ENCODE measurements around the gene CACNA2D1.

Gene CACNA2D1

DNA sequence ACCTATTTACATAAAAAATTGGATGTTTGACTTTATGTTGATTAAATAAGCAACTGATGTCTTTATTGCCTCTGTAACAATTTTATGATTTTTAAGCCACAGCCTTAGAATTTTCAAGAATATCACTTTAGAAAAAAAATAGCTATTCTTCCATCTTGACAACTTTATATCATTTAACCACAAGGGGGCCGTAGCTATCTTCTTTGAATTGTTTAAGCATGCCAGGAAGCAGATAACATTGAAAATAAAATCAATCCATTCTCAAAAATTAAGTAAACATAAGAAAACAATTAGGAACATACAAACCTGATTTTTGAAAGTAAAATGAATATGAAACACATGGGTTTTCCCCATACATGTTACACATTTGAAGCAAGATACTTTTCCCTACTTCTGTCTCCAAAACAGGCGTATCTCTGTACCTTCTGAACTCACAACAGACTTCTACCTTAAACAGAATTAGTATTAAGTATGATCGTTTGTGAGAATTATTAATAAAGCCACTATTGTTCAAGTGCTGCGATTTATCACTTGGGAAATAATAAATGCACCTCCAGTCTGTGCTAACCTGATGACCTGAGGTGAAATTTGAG lies 209.0 kb downstream of the CACNA2D1 start:
- in situ Hi-C loops (cut with MboI; ENCODE audit: low sequenced_read_pairs) = no loop called here

DNA sequence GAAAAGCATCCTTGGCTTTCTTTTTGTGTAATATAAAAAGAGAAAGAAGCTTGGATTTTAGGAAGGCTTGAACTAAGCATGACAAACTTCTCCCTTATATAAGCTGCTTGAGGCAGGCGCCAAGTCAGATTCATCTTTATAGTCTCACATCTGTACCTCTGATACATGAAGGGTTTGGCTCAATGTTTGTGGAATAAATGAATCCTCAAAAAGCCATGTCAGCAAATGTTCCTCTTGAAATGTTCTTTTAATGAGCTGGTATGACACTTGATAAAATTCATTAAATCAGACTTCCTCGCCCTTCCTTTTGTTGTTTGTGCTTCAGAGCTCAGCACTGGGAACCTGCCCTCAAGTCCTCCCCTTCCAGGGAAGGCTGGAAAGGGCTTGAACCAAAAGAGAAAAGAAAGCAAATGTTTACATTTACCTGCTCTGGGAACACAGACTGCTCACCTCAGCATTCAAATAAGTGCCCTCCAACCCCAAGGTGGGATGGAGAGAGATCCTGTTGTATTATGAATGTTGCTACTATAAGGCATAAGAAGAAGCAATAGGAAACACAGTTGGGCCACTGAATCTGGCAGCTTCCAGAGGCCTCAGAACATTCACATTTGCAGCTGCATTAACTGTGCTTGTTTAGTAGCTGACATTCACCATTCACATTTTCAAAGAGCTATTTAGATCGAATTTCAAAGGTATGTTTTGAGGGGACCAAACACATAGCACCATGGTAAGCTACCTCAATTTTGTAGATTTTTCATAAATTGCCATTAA lies 212.6 kb downstream of the CACNA2D1 start:
- in situ Hi-C loops (cut with MboI; ENCODE audit: low sequenced_read_pairs) = no loop called here

DNA sequence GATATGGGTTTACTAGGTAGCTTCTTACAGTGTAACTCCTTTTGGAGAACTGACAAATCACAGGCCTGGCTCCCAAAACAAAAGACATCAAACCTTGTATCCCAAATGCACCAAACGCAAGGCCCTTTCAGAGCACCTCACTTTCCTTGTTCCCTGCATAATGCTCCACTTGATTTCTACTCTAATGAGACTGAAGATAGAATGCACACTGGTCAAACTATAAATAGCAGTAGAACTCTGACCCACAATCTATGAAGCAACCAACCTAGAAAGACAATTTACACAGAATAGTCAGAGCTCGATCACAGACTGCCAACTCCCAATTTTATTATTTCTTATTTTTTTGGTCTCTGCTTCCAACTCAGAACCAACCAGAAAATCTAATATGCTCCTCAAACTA lies 214.4 kb downstream of the CACNA2D1 start:
- in situ Hi-C loops (cut with MboI; ENCODE audit: low sequenced_read_pairs) = no loop called here

DNA sequence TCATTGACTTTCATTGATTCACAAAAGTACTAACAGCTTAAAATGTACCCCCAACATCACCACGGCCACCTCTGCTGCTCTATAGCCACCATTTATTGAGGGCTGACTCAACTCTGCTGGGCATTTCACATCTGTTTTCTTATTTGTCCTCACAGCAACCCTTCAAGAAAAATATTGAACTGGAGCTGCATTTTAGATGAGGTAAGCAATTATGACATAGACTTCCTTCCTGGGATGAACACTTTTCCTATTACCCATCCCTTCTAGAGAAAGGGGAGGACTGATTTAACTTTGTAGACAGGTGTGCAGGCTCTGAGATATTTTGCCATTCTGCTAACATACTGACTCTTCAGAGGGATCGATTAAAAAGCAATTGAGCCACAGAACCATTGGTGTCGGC lies 217.4 kb downstream of the CACNA2D1 start:
- in situ Hi-C loops (cut with MboI; ENCODE audit: low sequenced_read_pairs) = no loop called here

DNA sequence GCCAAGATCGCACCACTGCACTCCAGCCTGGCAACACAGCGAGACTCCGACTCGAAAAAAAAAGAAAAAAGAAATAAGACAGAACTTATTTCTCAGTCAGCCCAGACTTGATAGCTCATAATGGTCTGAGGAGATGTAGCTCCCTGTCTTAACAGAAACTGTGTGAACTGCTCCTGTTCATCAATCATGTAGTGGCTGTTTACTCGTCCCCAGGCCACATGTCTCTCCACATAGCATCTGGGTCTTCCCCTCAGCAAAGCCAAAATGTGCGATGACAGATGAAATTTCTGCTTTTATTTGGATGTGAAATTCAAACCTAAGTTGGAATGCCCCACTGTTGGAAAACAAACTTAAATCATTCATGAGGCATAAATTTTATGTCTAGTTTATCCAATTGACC lies 219.0 kb downstream of the CACNA2D1 start:
- in situ Hi-C loops (cut with MboI; ENCODE audit: low sequenced_read_pairs) = no loop called here

DNA sequence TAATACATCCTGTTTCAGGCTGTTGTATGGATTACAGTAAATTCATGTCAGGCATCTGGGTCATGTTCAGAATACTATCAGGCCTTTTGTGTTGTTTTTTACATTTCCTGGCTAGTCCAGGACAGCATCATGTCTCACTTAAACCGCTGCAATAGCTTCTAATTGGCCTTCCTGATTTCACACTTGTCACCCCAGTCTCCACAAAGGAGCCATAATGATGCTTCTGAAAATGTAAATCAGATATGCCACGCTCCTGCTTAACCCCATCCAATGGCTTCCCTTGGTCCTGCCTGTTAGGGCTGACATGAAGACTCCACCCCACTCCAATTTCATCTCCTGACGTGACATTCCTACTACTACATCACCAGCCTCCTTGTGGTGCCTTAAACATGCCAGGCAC lies 220.0 kb downstream of the CACNA2D1 start:
- in situ Hi-C loops (cut with MboI; ENCODE audit: low sequenced_read_pairs) = no loop called here

DNA sequence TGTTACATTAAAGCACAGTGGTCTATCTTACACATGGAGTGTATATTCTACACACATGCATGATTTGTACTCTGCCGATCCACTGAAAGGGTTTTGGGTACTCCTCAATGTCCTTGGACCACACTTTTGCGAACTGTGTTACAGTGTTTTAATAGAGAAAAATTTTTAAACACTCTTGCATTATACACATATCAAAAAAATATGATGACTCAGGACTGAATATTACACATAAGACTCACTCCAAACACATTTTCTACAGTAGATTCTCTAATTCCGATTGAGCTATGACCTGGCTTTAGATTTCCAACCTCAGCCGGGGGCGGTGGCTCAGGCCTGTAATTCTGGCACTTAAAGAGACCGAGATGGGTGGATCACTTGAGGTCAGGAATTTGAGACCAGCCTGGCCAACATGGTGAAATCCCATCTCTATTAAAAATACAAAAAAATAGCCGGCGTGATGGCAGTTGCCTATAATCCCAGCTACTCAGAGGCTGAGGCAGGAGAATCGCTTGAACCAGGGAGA lies 222.4 kb downstream of the CACNA2D1 start:
- in situ Hi-C loops (cut with MboI; ENCODE audit: low sequenced_read_pairs) = no loop called here

DNA sequence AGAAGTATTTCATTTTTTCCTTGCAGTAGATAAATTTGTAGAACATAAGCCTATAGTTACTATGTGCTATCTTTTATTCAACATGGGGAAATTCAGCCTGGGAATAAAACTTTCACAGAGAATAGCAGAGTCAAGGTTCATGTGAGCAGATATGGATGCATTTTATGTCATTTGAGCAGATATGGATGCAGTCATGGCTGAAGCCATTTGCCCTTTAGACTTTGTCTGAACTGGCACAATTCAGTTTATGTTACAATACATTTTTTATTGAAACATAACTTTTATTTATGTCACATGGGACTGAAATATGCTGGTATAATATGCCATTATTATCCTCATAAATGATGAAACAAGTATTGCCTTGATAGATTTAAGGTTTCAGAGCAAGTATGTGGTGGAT lies 231.1 kb downstream of the CACNA2D1 start:
- in situ Hi-C loops (cut with MboI; ENCODE audit: low sequenced_read_pairs) = no loop called here

DNA sequence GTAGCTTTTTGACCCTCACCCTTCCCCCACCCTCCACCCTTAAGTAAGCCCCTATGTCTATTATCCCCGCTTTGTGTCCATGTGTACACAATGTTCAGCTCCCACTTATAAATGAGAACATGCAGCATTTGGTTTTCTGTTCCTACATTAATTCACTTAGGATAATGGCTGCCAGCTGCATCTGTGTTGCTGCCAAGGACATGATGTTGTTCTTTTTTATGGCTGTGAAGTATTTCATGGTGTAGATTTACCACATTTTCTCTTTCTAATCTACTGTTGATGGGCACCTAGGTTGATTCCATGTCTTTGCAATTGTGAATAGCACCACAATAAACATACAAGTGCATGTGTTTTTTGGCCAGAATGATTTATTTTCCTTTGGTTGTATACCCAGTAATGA lies 232.2 kb downstream of the CACNA2D1 start:
- in situ Hi-C loops (cut with MboI; ENCODE audit: low sequenced_read_pairs) = no loop called here

DNA sequence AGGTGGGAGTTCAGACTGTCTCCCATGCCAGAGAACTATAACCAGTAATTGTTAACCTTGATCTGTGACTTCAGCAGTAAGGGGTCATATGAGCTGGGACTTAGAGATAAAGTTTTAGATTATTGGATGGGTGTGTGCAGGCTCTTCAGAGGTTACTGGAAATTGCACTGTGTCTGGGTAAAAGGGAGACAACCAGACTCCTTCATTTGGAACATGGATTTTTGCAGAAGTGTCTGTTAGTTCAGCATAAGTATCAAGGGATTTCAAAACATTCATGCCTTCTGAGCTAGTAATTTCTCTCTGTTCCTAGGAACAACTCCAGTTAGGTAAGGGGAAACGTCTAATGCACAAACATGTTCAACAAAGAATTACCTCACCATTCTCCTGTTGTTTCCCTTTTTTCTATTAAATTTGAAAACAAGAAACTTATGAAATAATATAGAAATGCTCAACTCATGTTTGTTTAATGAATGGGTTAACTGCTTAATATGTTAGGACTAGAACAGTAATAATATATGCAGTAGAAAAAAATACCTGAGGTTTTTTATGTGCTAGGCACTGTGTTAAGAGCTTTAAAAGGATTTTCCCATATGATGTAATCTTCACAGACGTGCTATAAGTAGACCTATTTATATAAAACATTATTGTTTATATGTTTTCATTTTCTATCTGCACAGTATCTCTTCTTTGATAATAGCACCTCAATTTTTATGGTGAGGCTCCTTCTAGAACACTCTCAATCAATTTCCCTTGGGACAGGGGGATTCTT lies 233.0 kb downstream of the CACNA2D1 start:
- in situ Hi-C loops (cut with MboI; ENCODE audit: low sequenced_read_pairs) = no loop called here

DNA sequence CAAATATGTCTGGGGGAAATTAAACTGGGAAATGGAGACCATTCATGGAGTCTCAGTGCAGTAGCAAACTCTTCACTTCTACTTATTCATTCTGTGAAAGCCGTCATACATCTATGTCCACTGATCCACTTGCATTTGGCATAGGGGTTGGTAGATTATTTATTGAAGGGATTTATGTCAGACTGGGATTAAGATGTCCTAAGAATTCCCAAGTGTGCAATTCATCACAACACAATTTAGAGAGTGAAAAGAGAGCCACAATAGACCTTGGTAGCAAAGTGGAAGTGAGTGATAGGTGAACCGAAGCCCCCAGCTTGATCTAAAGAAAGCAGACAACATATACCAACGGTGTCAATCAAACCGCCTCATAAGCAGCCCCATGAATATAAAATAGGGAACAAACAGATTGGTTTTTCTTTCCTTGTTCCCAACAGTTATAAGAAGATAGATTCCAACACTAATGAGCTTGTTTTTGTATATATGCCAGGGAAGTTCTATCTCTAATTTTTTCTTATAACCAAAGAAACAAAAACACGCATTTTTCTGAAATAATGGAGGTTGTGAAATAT lies 234.3 kb downstream of the CACNA2D1 start:
- in situ Hi-C loops (cut with MboI; ENCODE audit: low sequenced_read_pairs) = no loop called here

DNA sequence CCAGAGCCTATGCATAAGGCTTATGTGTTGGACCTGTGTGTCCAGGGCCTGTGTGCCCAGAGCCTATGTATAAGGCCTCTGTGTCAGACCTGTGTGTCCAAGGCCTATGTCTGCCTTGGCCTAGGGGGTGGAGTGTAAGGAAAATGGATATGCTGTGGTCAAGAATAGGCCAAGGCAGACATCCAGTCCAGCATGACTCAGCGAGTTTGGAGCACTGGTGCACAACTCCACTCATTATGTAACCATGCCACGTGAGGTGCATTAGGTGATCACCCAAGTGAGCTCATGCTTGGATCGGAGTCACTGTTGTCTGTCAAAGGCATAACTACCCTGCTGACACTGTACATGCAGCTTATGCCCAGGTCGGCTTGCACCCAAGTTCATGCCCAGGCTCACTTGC lies 238.9 kb downstream of the CACNA2D1 start:
- in situ Hi-C loops (cut with MboI; ENCODE audit: low sequenced_read_pairs) = no loop called here

DNA sequence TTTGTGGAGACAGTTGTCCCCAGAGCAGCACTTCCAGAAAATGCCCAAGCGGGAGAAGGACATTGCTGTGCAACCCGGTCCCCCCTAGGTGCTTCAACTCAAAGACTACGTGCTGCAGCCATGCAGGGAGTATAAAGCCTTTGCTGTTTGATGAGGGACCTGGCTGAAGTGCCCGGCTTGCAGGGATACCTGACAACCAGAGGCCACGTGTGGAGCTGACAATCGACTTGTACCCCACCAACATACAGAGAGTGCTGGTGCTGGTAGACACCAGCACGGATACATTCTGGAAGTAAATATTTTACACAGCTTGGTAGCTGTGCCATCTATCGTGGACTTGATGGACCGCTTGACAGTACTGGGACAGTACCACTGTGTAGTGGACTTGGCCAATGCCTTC lies 240.6 kb downstream of the CACNA2D1 start:
- in situ Hi-C loops (cut with MboI; ENCODE audit: low sequenced_read_pairs) = no loop called here

DNA sequence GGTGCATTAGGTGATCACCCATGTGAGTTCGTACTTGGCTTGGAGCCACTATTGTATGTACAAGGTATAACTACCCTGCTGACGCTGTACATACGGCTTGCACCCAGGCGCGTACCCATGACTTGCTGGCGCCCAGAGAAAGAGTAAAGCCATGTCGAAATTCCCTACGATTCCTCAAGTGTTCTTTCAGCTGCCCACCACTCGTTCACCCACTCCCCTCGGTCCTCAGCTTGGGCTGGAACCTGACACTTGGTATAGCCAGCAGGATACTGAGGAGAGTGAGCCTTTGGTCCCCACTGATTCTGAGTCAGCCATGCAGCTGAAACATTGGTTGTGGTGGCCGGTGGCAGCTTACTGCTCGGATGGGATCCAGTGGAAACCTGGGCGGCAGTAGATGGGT lies 241.5 kb downstream of the CACNA2D1 start:
- in situ Hi-C loops (cut with MboI; ENCODE audit: low sequenced_read_pairs) = no loop called here

DNA sequence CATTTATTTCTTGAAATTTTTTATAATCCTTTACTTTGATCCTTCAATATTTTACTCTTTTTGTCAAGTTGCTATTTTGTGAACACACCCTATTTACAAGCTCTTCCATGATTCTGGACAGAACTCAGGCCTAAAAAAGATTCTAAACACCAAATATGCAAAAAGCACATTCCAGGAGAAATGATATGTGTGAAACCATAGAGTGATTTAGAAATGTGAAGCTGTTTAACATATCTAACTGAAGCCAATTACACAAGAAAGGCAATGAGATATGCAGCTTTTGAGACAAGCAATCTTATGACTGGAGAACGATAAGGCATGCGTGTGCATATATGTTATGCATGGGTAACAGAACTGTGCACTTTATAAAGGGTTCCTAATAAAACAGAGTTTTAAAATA lies 243.0 kb downstream of the CACNA2D1 start:
- in situ Hi-C loops (cut with MboI; ENCODE audit: low sequenced_read_pairs) = no loop called here

DNA sequence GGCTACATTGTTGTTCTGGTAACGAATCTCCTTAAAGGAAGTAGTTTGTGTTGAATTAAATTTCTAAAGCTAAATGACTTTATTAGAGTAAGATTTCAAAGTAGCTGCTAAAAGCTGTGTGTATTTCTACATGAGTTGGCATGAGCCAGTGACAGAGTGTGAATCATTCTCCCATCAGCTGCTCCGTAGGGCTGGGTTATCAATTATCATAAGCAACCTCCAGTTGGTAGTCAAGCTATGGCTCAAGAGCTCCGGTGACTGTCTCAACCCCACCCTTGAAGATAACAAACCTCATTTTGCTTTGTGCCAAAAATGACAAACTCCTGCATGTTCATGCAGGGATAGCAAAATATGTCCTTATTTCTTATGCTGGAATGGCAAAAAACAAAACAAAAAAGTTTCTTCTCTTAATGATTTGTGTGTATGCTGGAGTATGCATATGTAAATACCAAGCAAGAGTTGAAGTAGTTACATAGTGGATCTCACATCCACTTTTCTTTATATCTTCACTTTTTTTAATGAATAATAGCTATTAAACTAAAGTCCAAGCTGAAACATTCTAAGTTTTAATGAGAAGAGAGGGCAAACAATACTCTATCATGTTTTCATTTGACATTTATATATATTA lies 249.4 kb downstream of the CACNA2D1 start:
- in situ Hi-C loops (cut with MboI; ENCODE audit: low sequenced_read_pairs) = no loop called here

DNA sequence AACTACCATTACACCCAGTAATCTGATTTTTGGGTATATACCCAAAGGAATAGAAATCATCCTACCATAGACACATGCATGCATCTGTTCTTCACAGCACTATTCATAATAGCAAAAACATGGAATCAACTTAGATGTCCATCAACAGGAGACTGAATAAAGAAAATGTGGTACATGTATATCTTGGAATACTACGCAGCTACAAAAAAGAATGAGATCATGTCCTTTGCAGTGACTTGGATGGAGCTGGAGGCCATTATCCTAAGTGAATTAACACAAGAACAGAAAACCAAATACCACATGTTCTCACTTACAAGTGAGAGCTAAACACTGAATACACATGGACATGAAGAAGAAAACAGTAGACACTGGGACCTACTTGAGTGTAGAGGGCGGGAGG lies 254.9 kb downstream of the CACNA2D1 start:
- in situ Hi-C loops (cut with MboI; ENCODE audit: low sequenced_read_pairs) = no loop called here

DNA sequence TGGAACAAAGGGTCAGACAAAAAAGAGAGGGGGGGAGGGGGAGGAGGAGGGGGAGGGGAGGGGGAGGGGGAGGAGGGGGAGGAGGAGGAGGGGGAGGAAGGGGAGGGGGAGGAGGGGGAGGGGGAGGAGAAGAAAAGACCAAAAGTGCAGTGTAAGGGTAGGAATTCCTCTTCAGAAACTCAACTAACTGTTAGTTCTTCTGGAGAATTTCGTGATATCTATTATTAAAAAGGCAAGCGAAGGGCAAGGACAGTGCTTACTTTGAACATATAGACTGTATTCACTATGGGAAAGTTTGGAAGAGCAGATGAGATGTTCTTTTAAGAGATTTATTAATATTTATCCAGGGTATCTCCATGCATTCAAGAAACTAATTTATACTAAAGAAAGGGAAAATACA lies 258.1 kb downstream of the CACNA2D1 start:
- in situ Hi-C loops (cut with MboI; ENCODE audit: low sequenced_read_pairs) = no loop called here

DNA sequence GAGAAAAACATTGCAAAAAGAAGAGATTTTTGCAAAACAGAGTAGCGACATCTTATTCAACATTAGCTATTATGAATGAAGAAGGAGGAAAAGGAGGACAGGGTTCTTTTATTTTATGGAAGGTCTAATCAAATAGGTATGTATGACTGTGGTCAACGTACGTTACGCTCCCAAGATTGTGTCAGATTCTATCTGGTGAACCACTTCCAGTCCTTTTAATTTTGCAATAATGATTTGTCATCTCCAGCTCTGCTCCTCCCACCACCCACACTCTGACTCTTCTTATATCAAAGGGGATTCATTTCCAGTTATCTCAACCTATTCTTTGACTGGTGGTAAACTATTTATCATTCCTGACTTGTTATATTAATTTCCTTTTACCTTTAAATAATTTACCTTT lies 259.9 kb downstream of the CACNA2D1 start:
- in situ Hi-C loops (cut with MboI; ENCODE audit: low sequenced_read_pairs) = no loop called here

DNA sequence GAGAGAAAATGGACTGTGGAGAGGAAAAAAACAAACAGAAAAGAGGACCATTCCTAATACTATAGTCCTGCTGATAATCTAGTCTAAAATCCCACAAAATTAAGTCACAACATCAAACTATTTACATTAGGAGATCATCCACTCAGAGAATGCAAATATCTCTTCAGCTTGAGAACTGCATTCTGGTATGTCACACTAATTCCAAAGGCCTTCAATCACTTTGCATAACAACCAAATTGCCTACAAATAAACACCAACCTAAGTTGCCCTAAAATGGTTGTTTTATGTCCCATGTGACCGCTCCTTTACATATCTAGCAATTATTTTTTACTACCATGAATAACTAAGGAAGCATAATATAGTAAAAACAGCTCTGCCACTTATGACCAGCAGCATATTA lies 264.3 kb downstream of the CACNA2D1 start:
- in situ Hi-C loops (cut with MboI; ENCODE audit: low sequenced_read_pairs) = no loop called here

DNA sequence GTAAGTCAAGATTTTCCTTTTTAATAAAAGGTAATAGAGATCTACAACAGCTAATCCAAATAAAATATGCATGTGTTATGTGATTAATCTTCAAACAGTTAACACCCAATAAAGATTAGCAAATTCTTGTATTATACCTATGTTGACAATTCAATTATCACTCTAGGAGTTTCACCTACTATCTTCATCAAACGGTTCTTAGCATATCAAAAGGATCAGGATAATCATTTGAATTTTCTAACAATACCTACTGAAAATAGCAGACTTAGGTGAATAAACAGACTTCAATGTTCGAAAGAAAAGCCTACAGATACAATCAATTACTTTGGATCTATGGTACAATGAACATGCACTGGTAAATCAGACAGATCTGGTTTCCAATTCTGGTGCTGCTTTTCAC lies 268.3 kb downstream of the CACNA2D1 start:
- in situ Hi-C loops (cut with MboI; ENCODE audit: low sequenced_read_pairs) = no loop called here
